ENCODE measurements around the gene C1QTNF6.

C1QTNF6 gene

DNA sequence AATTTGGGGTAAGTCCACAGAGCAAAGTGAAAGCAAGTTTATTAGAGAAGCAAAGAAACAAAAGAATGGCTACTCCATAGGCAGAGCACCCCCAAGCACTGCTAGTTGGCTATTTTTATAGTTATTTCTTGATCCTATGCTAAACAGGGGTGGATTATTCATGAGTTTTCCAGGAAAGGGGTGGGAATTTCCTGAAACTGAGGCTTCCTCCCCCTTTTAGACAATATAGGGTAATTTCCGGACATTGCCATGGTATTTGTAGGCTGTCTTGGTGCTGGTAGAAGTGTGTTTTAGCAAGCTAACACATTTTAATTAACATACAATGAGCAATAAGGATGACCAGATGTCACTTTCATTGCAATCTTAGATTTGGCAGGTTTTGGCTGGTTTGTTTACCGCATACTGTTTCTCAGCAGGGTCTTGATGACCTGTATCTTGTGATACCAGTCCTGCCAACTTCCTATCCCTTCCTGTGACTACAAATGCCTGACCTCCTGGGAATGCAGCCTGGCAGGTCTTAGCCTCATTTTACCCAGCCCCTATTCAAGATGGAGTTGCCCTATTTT lies 937 bp upstream of the C1QTNF6 start:
- H3K9me3 Mint-ChIP-seq = no peaks in the 10 kb centered on the region
- peaks cover 7% of the 10 kb centered on the region for H3K36me3 Mint-ChIP-seq (ENCODE audit: low read depth)
- peaks cover 47% of the 10 kb centered on the region for H3K4me1 Mint-ChIP-seq
- TF ChIP-seq, protein P1, sequence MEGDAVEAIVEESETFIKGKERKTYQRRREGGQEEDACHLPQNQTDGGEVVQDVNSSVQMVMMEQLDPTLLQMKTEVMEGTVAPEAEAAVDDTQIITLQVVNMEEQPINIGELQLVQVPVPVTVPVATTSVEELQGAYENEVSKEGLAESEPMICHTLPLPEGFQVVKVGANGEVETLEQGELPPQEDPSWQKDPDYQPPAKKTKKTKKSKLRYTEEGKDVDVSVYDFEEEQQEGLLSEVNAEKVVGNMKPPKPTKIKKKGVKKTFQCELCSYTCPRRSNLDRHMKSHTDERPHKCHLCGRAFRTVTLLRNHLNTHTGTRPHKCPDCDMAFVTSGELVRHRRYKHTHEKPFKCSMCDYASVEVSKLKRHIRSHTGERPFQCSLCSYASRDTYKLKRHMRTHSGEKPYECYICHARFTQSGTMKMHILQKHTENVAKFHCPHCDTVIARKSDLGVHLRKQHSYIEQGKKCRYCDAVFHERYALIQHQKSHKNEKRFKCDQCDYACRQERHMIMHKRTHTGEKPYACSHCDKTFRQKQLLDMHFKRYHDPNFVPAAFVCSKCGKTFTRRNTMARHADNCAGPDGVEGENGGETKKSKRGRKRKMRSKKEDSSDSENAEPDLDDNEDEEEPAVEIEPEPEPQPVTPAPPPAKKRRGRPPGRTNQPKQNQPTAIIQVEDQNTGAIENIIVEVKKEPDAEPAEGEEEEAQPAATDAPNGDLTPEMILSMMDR (IDR thresholded peaks at IDR 0.05; ENCODE audit: unreplicated experiment in 3 of 3) = no peak
- peak overlapping the region; percentile 99 for H3K27ac Mint-ChIP-seq
- peak overlapping the region in 2 of 3 experiments; percentile 73 to 88 for H3K4me3 Mint-ChIP-seq
- H3K27me3 Mint-ChIP-seq (ENCODE audit: low read depth) = no peaks in the 10 kb centered on the region

DNA sequence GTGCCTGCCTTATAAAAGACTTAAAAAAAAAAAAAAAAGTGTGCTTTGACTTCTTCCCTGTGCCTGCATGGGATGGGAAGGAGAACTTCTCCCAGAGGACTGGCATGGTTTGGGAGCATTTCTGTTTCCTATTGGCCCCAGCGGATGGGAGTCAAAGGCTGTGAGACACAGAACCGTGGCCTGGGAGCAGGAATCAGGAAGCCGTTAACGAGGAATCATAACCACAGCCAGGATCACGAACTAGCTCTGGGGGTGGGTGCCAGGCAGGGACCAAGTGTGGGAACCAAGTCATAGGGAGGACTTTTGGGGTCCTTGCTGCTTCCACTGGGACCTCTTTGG lies 526 bp downstream of the C1QTNF6 start:
- no peaks in the 10 kb centered on the region for H3K9me3 Mint-ChIP-seq
- peak overlapping the region; percentile 99 for H3K27ac Mint-ChIP-seq
- H3K36me3 Mint-ChIP-seq (ENCODE audit: low read depth) = peaks cover 7% of the 10 kb centered on the region
- no peaks in the 10 kb centered on the region for H3K27me3 Mint-ChIP-seq (ENCODE audit: low read depth)
- H3K4me3 Mint-ChIP-seq = peak overlapping the region; percentile 87 to 92 (median 88)
- TF ChIP-seq, protein P1 (IDR thresholded peaks at IDR 0.05; ENCODE audit: unreplicated experiment in 3 of 3) = no peak
- peaks cover 48% of the 10 kb centered on the region for H3K4me1 Mint-ChIP-seq

DNA sequence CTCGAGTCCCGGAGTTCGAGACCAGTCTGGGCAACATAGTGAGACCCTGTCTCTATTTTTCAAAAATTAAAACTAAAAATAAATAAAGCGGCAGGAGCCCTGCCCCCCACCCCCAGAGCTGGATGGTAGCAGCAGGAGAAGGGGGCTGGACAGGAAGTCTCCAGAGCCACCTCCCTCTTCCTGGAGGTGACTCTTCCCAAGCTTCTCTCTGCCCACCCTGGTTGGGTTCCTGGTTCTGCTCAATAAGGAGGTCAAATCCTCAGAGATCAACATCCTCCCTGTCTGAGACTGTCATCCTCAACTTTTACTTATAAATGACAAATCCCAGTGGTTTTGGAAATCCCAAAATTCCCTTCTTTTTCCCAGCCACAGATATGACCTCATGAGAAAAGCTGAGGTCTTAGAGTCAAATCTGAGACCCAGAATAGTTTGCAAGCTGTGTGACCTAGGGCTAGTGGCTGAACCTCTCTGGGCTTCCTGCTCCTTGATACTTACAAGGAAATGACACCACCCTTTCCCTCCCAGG lies 987 bp downstream of the C1QTNF6 start:
- Mint-ChIP-seq H3K27me3 (ENCODE audit: low read depth) (no peaks in the 10 kb centered on the region), H3K36me3 (ENCODE audit: low read depth) (peaks cover 7% of the 10 kb centered on the region), H3K4me3 (peak overlapping the region; percentile 87 to 92 (median 88)), H3K9me3 (no peaks in the 10 kb centered on the region), H3K27ac (peak overlapping the region; percentile 99), H3K4me1 (peaks cover 48% of the 10 kb centered on the region)
- TF ChIP-seq, protein P1 (IDR thresholded peaks at IDR 0.05; ENCODE audit: unreplicated experiment in 3 of 3) = no peak

DNA sequence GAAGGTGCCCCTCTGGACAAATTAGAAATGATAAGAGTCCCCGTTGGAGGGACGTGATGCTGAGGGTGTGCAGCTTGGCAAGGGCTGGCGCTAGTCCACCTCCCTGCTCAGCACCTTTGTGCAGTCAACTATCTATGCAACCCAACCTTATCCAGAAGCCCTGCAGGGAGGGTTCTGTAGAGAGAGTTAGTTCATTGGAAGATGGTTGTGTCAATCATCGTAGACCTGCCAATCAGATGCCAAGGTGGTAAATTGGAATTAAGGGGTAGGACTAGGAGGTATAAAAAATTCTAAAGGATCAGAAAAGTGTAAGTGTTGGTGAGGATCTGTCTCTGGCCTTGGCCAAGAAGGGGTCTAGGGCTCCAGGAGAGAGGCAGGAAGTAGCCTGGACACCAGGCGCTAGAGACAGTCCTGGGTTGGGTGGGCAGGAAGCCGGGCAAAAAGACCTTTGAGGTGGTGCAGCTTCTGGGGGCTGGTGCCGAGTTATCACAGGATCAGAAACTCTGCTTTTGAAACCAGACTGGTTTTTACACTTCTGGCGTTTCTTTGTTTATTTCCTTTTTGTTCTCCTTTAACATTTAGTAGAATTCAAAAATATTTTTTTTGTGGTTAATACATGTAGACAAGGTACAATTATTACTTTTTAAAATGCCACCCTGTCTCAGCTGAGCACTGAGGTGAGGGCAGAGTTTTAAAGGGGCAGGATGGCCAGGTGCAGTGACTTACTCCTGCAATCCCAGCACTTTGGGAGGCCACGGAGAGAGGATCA lies 1.6 kb downstream of the C1QTNF6 start:
- peaks cover 52% of the 10 kb centered on the region for H3K4me1 Mint-ChIP-seq
- peak overlapping the region; percentile 73 to 92 (median 87) for H3K4me3 Mint-ChIP-seq
- peaks cover 10% of the 10 kb centered on the region for H3K36me3 Mint-ChIP-seq (ENCODE audit: low read depth)
- H3K27me3 Mint-ChIP-seq (ENCODE audit: low read depth) = no peaks in the 10 kb centered on the region
- peak overlapping the region; percentile 93 to 98 (median 97) for H3K27ac Mint-ChIP-seq
- H3K9me3 Mint-ChIP-seq = no peaks in the 10 kb centered on the region
- TF ChIP-seq, protein P1 (IDR thresholded peaks at IDR 0.05; ENCODE audit: unreplicated experiment in 3 of 3) = no peak

DNA sequence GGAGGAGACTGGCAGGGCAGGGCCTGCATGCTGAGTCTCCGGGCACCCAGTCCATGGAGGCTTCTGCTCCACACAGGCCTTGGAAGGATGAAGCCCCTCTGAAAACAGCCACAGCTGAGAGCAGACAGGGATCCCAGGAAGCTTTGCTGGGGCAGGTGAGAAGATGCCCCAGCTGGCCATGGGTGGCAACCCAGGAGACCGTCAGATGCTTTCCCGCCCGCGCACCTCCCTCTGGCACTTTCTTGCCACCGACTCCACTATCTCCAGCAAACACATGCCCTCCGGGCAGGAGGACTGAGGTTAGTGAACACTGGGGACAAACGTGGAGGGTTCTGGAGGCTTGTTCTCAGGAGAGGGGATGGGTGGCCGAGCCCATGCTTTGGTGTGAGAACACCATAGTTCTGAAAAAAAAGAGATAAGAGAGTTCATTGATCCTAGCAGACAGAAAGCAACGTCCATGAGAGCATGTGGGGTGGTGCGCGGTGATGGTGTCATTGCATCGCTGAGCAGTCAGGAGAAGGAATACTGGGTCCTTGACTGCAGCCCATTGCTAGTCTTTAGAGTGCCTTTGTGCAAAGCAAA lies 2.3 kb downstream of the C1QTNF6 start:
- Mint-ChIP-seq H3K36me3 (ENCODE audit: low read depth) (peaks cover 10% of the 10 kb centered on the region), H3K27me3 (ENCODE audit: low read depth) (no peaks in the 10 kb centered on the region), H3K4me1 (peaks cover 52% of the 10 kb centered on the region), H3K27ac (peak overlapping the region; percentile 93 to 98 (median 97)), H3K4me3 (peak overlapping the region; percentile 73 to 92 (median 87)), H3K9me3 (no peaks in the 10 kb centered on the region)
- TF ChIP-seq, protein P1 (IDR thresholded peaks at IDR 0.05; ENCODE audit: unreplicated experiment in 3 of 3) = no peak
